Stimulated activated naive B cell treated with anti-CD40 and anti-IgM and Interleukin-4, amounts not matched to agents 10 μg/mL and 1 μg/mL and 100 μg/mL, for 72 hours (primary cell): ENCODE data around the gene BGN.

Experiments used
- ATAC-seq, 2 donors: fragments of 150-1000 bp; cut with Tn5 transposase; replicated peaks; 2 replicates each; pipeline ENCODE4 v1.10.0; 2021; ENCODE audit warnings: moderate library complexity in 1 of 2
- DNase-seq: peaks from one replicate; pipeline ENCODE4 v3.0.0; 2021
- H3K27ac Mint-ChIP-seq: one replicate; pipeline ENCODE4 v1.8.0; 2022; ENCODE audit warnings: mild to moderate bottlenecking, mixed read lengths
- H3K27me3 Mint-ChIP-seq, 2 donors: one replicate each; pipeline ENCODE4 v1.8.0; 2022; ENCODE audit warnings: mixed read lengths in 2 of 2
- H3K36me3 Mint-ChIP-seq, 2 donors: one replicate each; pipeline ENCODE4 v1.8.0; 2022; ENCODE audit warnings: mixed read lengths in 2 of 2, mild to moderate bottlenecking in 1 of 2
- H3K4me1 Mint-ChIP-seq, 2 donors: one replicate each; pipeline ENCODE4 v1.8.0; 2022; ENCODE audit warnings: mixed read lengths in 2 of 2, mild to moderate bottlenecking in 1 of 2
- H3K4me3 Mint-ChIP-seq, 2 donors: one replicate each; pipeline ENCODE4 v1.8.0; 2022; ENCODE audit warnings: mild to moderate bottlenecking in 2 of 2, mixed read lengths in 2 of 2, moderate library complexity in 1 of 2
- H3K9me3 Mint-ChIP-seq, 2 donors: one replicate each; pipeline ENCODE4 v1.8.0; 2022; ENCODE audit warnings: mixed read lengths in 2 of 2, mild to moderate bottlenecking in 1 of 2

The BGN gene

GRCh38 chrX:153527208-153527607 lies 32.4 kb downstream of the BGN start:
- ATAC-seq = no peak
- Mint-ChIP-seq H3K27ac (no peak overlapping the region), H3K9me3 (no peaks in the 10 kb centered on the region), H3K27me3 (peaks cover 12 to 16% of the 10 kb centered on the region in 2 donors), H3K4me3 (no peak overlapping the region), H3K4me1 (no peaks in the 10 kb centered on the region), H3K36me3 (no peaks in the 10 kb centered on the region)
- no peak for DNase-seq

- Mint-ChIP-seq H3K4me3 (no peak overlapping the region), H3K27ac (no peak overlapping the region), H3K4me1 (no peaks in the 10 kb centered on the region), H3K27me3 (peaks cover 13 to 16% of the 10 kb centered on the region in 2 donors), H3K9me3 (no peaks in the 10 kb centered on the region), H3K36me3 (no peaks in the 10 kb centered on the region)
- ATAC-seq = no peak
- DNase-seq = no peak
These were observed 35.8 kb downstream of the BGN start for GRCh38 chrX:153530411-153531129.

- ATAC-seq = no peak
- Mint-ChIP-seq H3K27me3 (peaks cover 0 to 6% of the 10 kb centered on the region in 2 donors), H3K4me1 (no peaks in the 10 kb centered on the region), H3K36me3 (no peaks in the 10 kb centered on the region), H3K9me3 (no peaks in the 10 kb centered on the region), H3K4me3 (no peak overlapping the region), H3K27ac (no peak overlapping the region)
- no peak for DNase-seq
These were observed 38.3 kb downstream of the BGN start for GRCh38 chrX:153533091-153533490.

- no peaks in the 10 kb centered on the region for H3K36me3 Mint-ChIP-seq
- H3K4me1 Mint-ChIP-seq = no peaks in the 10 kb centered on the region
- peaks cover 10 to 16% of the 10 kb centered on the region in 2 donors for H3K27me3 Mint-ChIP-seq
- no peak overlapping the region for H3K4me3 Mint-ChIP-seq
- ATAC-seq (no peak), DNase-seq (no peak)
- H3K9me3 Mint-ChIP-seq = no peaks in the 10 kb centered on the region
- H3K27ac Mint-ChIP-seq = no peak overlapping the region
These were observed 42.3 kb downstream of the BGN start for GRCh38 chrX:153537080-153537479.

- Mint-ChIP-seq H3K9me3 (no peaks in the 10 kb centered on the region), H3K4me1 (no peaks in the 10 kb centered on the region), H3K27me3 (peaks cover 10 to 16% of the 10 kb centered on the region in 2 donors), H3K4me3 (no peak overlapping the region), H3K27ac (no peak overlapping the region), H3K36me3 (no peaks in the 10 kb centered on the region)
- no peak for ATAC-seq
- DNase-seq = no peak
These were observed 42.9 kb downstream of the BGN start for GRCh38 chrX:153537526-153538295.

DNA sequence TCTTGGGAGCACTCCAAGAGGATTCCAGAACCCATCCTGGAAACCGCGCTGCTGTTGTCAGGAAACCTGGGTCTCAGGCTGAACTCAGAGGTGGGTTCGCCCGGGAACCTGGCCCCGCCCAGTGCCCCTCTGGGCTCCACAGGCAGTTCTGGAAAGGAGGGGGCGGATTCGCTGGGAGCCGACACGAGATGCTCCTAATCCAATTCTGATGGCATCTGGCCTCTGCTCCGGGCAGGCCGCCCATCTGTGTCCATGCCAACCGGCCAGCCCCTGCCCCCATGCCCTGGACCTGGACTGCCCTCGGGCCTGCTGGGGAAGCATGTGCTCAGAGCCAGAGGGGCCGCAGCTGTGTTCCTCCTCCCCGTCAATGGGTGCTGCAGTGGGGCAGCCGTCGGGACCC lies 43.6 kb downstream of the BGN start:
- H3K27me3 Mint-ChIP-seq = peaks cover 5 to 16% of the 10 kb centered on the region in 2 donors
- no peak overlapping the region for H3K27ac Mint-ChIP-seq
- ATAC-seq = no peak
- no peak for DNase-seq
- H3K9me3 Mint-ChIP-seq = no peaks in the 10 kb centered on the region
- no peaks in the 10 kb centered on the region for H3K4me1 Mint-ChIP-seq
- H3K36me3 Mint-ChIP-seq = no peaks in the 10 kb centered on the region
- H3K4me3 Mint-ChIP-seq = no peak overlapping the region

DNA sequence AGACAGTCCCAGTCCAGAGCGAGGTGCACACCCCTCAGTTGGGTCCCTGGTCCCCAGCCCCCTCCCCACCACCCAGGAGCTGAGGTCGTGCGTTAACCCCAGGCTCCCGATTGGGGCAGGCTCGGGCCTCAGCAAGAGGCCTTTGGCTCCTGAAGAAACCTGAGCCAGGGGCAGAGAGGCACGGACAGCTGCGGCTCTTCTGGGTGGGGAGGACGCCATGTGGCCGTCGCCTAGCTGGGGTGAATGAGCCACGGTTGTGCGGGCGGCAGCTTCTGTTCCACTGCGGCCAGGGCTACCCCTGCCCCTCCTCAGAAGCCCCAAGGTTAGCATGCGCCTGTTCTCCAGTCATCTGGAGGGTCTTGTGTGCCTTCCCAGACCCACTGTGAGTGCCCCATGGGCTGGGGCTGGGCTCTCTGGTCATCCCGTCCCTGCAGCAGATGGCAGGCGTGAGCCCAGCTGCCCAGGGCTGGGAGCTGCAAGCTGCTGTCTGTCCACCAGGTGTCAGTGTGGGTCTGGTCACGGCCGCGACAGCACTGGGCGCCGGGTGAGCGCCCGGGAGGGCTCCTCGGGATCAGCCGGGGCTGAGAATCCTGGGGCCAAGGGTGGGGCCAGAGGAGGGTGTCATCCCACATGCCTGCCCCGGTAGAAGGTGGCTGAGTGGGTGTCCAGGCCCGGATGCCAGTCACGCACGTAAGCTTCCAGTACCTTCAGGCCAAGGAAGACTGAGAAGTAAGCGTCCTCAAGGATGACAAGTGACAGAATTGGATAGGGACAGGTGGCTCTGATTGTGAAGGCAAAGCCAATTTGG lies 44.6 kb downstream of the BGN start:
- no peak overlapping the region for H3K27ac Mint-ChIP-seq
- H3K4me3 Mint-ChIP-seq = no peak overlapping the region
- DNase-seq = peak; percentile 51
- peaks cover 4 to 16% of the 10 kb centered on the region in 2 donors for H3K27me3 Mint-ChIP-seq
- H3K4me1 Mint-ChIP-seq = no peaks in the 10 kb centered on the region
- no peaks in the 10 kb centered on the region for H3K36me3 Mint-ChIP-seq
- peak; percentile 86 to 87 for ATAC-seq
- H3K9me3 Mint-ChIP-seq = no peaks in the 10 kb centered on the region

DNA sequence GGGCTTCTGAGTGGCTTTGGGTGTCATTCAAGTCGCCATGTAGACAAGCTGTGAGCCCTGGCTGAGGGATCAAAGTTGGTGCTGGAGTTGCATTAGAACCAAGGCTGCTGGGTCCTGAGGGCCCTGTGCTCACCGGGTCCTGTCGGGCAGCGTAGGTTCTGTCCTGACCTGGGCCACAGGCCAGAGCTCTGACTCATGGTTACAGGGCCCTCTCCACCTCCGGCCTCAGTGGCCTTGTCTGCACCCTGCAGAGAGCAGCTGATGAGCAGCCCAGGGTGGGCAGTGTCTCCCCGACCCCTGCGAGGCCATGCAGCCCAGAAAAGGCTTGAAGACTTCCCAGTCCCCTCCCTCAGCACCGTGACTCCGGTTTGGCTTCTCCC lies 45.2 kb downstream of the BGN start:
- no peaks in the 10 kb centered on the region for H3K9me3 Mint-ChIP-seq
- no peaks in the 10 kb centered on the region for H3K36me3 Mint-ChIP-seq
- H3K4me3 Mint-ChIP-seq = no peak overlapping the region
- H3K4me1 Mint-ChIP-seq = no peaks in the 10 kb centered on the region
- no peak overlapping the region for H3K27ac Mint-ChIP-seq
- ATAC-seq (no peak), DNase-seq (no peak)
- H3K27me3 Mint-ChIP-seq = peaks cover 4 to 16% of the 10 kb centered on the region in 2 donors

DNA sequence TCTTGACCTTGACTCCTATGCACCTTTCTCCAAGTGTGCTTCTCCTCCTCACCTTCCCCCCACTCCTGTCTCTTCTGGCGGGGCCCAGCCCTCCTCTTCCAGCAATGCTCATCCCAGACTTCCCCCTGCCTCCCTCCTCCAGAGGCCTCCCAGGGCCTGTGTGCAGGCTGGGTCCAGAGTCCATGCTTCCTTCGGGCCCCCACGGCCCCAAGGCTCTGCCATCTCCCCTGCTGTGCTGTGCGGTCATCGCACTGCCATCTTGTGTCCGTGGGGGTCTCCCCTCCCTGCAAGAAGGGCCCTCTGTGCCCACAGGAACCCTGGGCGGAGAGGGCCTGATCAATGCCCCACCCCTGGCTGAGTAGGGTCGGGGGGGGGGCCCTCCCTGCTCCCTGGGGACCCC lies 49.9 kb downstream of the BGN start:
- no peak overlapping the region for H3K27ac Mint-ChIP-seq
- peaks cover 21 to 25% of the 10 kb centered on the region in 2 donors for H3K27me3 Mint-ChIP-seq
- DNase-seq = no peak
- H3K9me3 Mint-ChIP-seq = no peaks in the 10 kb centered on the region
- H3K4me3 Mint-ChIP-seq = no peak overlapping the region
- no peak for ATAC-seq
- no peaks in the 10 kb centered on the region for H3K4me1 Mint-ChIP-seq
- H3K36me3 Mint-ChIP-seq = no peaks in the 10 kb centered on the region

GRCh38 chrX:153546386-153546785 lies 51.6 kb downstream of the BGN start:
- DNase-seq (no peak), ATAC-seq (no peak)
- no peaks in the 10 kb centered on the region for H3K9me3 Mint-ChIP-seq
- H3K4me3 Mint-ChIP-seq = no peak overlapping the region
- H3K4me1 Mint-ChIP-seq = no peaks in the 10 kb centered on the region
- no peak overlapping the region for H3K27ac Mint-ChIP-seq
- H3K27me3 Mint-ChIP-seq = peaks cover 11 to 17% of the 10 kb centered on the region in 2 donors
- H3K36me3 Mint-ChIP-seq = no peaks in the 10 kb centered on the region

GRCh38 chrX:153547195-153547594 lies 52.4 kb downstream of the BGN start:
- ATAC-seq = no peak
- Mint-ChIP-seq H3K27me3 (peaks cover 12 to 20% of the 10 kb centered on the region in 2 donors), H3K27ac (no peak overlapping the region), H3K9me3 (no peaks in the 10 kb centered on the region), H3K4me3 (no peak overlapping the region), H3K4me1 (no peaks in the 10 kb centered on the region), H3K36me3 (no peaks in the 10 kb centered on the region)
- DNase-seq = no peak

DNA sequence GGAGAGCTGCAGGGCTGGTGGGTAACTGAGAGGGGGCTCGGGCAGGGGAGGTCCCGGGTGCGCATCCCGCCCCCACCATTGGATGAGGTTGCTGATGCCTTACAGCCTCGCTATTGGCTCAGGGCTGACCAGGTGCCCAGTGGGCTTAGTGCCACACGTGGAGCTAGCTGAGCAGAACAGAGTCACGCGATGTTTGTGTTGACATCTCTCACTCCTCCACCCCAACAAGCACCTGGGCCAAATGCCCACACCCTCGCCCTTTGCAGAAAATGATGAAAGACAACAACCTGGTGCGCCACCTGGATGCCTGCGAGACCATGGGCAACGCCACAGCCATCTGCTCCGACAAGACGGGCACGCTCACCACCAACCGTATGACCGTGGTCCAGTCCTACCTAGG lies 54.5 kb downstream of the BGN start:
- peaks cover 24 to 34% of the 10 kb centered on the region in 2 donors for H3K27me3 Mint-ChIP-seq
- H3K4me3 Mint-ChIP-seq = no peak overlapping the region
- no peaks in the 10 kb centered on the region for H3K36me3 Mint-ChIP-seq
- ATAC-seq (no peak), DNase-seq (no peak)
- no peaks in the 10 kb centered on the region for H3K4me1 Mint-ChIP-seq
- H3K27ac Mint-ChIP-seq = no peak overlapping the region
- no peaks in the 10 kb centered on the region for H3K9me3 Mint-ChIP-seq

DNA sequence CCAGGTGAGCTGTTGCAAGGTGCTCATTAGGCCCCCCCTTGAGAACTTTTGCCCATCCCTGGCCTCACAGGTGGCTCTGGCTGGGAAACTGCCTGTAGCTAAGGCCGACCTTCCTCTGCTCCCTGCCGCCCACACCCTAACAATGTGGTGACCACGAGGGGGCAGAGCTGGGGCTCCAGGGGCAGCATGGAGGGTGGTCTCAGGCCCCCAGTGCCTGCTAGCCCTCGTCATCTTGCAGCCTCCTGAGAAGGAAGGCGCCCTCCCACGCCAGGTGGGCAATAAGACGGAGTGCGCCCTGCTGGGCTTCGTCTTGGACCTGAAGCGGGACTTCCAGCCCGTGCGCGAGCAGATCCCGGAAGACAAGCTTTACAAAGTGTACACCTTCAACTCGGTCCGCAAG lies 55.0 kb downstream of the BGN start:
- DNase-seq (no peak), ATAC-seq (no peak)
- Mint-ChIP-seq H3K4me1 (peaks cover 0 to 5% of the 10 kb centered on the region in 2 donors), H3K27ac (no peak overlapping the region), H3K9me3 (no peaks in the 10 kb centered on the region), H3K4me3 (no peak overlapping the region), H3K36me3 (no peaks in the 10 kb centered on the region), H3K27me3 (peaks cover 24 to 34% of the 10 kb centered on the region in 2 donors)

DNA sequence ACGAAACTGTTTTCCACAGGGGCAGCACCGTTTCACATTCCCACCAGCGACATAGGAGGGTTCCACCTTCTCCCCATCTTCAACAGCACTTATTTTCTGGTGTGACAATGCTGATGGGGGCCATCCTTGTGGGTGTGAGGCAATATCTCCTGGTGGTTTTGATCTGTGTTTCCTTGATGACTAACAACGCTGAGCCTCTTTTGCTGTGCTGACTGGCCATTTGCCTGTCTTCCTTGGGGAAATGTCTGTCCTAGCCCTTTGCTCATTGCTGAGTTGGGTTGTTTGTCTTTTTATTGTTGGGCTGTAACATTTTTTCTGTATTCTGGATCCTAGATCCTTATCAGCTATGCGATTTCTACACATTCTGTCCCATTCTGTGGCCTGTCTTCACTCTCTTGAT lies 56.4 kb downstream of the BGN start:
- ATAC-seq (no peak), DNase-seq (no peak)
- H3K4me3 Mint-ChIP-seq = no peak overlapping the region
- H3K27me3 Mint-ChIP-seq = peaks cover 30 to 43% of the 10 kb centered on the region in 2 donors
- H3K27ac Mint-ChIP-seq = no peak overlapping the region
- no peaks in the 10 kb centered on the region for H3K9me3 Mint-ChIP-seq
- no peaks in the 10 kb centered on the region for H3K36me3 Mint-ChIP-seq
- H3K4me1 Mint-ChIP-seq = peaks cover 2 to 10% of the 10 kb centered on the region in 2 donors
